Karpas-422 (cell line): ENCODE measurements around the gene ITPR3. TPM values are rescaled to one million over a fixed set of nuclear protein-coding genes. Genes with fewer than 3 reads are reported as not detected.

Experiments
- DNase-seq: peaks from one replicate; pipeline ENCODE4 v3.0.0-alpha.2; 2015
- H2AFZ ChIP-seq: fragments of 200-600 bp; sonication (generic); 2 replicates; pipeline ENCODE4 v1.6.1; 2014; ENCODE audit warnings: antibody characterized with exemption, low read length, mixed read lengths
- H3K27ac ChIP-seq: fragments of 200-600 bp; sonication (generic); 2 replicates; pipeline ENCODE4 v1.5.1; 2014; ENCODE audit warnings: mild to moderate bottlenecking, low read length, moderate library complexity
- H3K27me3 ChIP-seq: fragments of 200-600 bp; sonication (generic); 2 replicates; pipeline ENCODE4 v1.6.1; 2014; ENCODE audit warnings: low read length, mixed read lengths
- H3K36me3 ChIP-seq: fragments of 200-600 bp; sonication (generic); 2 replicates; pipeline ENCODE4 v1.6.1; 2014; ENCODE audit warnings: low read length, mixed read lengths; ENCODE audit not compliant: insufficient read depth
- H3K4me1 ChIP-seq: fragments of 200-600 bp; sonication (generic); 2 replicates; pipeline ENCODE4 v1.6.1; 2014; ENCODE audit warnings: mild to moderate bottlenecking, low read length, mixed read lengths
- H3K4me2 ChIP-seq: fragments of 200-600 bp; sonication (generic); 2 replicates; pipeline ENCODE4 v1.6.1; 2014; ENCODE audit warnings: low read length, low read depth, mild to moderate bottlenecking; ENCODE audit not compliant: poor library complexity, severe bottlenecking
- H3K4me3 ChIP-seq: fragments of 200-600 bp; sonication (generic); 2 replicates; pipeline ENCODE4 v1.5.1; 2014; ENCODE audit warnings: mild to moderate bottlenecking, antibody characterized with exemption, low read length, mixed read lengths
- H3K79me2 ChIP-seq: fragments of 200-600 bp; sonication (generic); 2 replicates; pipeline ENCODE4 v1.6.1; 2014; ENCODE audit warnings: mild to moderate bottlenecking, low read length, mixed read lengths
- H3K9ac ChIP-seq: fragments of 200-600 bp; sonication (generic); 2 replicates; pipeline ENCODE4 v1.6.0; 2014; ENCODE audit warnings: low read length
- H3K9me2 ChIP-seq: fragments of 200-600 bp; sonication (generic), shearing (Covaris generic); replicated peaks from 2 replicates; pipeline ENCODE4 v1.6.0; 2014; ENCODE audit warnings: mild to moderate bottlenecking, low read length, moderate library complexity; ENCODE audit not compliant: insufficient read depth
- H3K9me3 ChIP-seq: fragments of 300-700, 200-600 bp; sonication (generic); 2 replicates; pipeline ENCODE4 v1.6.1; 2014; ENCODE audit warnings: low read length, mixed read lengths
- H4K20me1 ChIP-seq: fragments of 200-600 bp; sonication (generic); 2 replicates; pipeline ENCODE4 v1.6.1; 2014; ENCODE audit warnings: mild to moderate bottlenecking, antibody characterized with exemption, low read length, low read depth; ENCODE audit not compliant: insufficient read depth
- total RNA-seq: library from RNA; depleted of rRNA; stranded (reverse); fragments of >200 nt; shearing (Covaris generic); gene quantifications from 2 replicates; pipeline ENCODE4 v1.2.3, GENCODE V29; 2014; ENCODE audit warnings: low replicate concordance

ITPR3 gene
- total RNA-seq, 1 experiment from 2014 or later: 3.9 TPM

DNA sequence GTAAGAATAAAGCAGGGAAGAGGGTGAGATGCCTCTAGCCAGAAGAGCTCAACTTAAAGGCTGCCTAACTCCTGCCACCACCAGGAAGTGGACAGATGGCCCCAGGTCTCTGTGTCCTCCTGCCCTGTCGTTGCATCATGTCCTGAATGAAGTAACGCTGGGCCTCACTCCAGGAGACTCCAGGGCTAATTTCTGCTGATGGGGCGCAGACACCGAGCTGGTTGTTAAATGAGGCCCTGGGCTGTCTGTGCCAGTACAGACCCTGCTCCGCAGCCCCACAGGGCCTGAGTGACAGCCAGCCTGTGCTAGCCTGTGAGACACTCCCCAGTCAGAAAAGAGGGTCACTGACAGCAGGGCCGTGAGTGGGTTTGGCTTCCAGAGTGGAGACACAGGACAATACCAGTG, 119.1 kb downstream of the ITPR3 start:
- Histone ChIP-seq H2AFZ (no peak overlapping the region), H3K27ac (no peak overlapping the region), H3K9me2 (no peaks in the 10 kb centered on the region), H3K79me2 (no peaks in the 10 kb centered on the region), H3K4me1 (peaks cover 3% of the 10 kb centered on the region; the same call in 1 of the 2 replicates), H4K20me1 (no peaks in the 10 kb centered on the region), H3K4me3 (no peak overlapping the region), H3K9ac (no peak overlapping the region), H3K4me2 (no peak overlapping the region), H3K27me3 (no peaks in the 10 kb centered on the region), H3K36me3 (no peaks in the 10 kb centered on the region), H3K9me3 (no peaks in the 10 kb centered on the region)
- DNase-seq: no peak

DNA sequence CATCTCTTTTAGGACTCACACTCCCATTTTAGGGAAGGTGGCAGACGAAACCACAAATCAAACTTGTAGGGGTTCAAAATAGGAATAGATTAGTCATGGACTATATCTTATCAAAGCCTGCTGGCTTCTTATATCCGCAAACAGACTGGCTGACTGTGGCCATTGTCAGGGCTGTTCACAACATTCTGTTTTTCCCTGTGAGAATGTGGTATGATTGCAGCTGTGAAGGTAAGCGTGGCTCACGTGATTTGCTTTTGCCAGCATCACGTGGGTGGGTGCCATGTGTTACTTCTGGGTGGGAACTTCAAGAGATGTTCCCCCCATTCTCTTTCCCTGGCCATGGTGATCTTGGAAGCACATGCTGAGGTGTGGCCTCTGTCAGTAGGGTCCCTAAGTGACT, 119.7 kb downstream of the ITPR3 start:
- Histone ChIP-seq H3K27me3 (no peaks in the 10 kb centered on the region), H3K9me3 (no peaks in the 10 kb centered on the region), H3K4me2 (no peak overlapping the region), H3K9ac (no peak overlapping the region), H3K4me1 (peaks cover 3% of the 10 kb centered on the region; the same call in 1 of the 2 replicates), H3K4me3 (no peak overlapping the region), H3K27ac (no peak overlapping the region), H3K9me2 (no peaks in the 10 kb centered on the region), H3K36me3 (no peaks in the 10 kb centered on the region), H3K79me2 (no peaks in the 10 kb centered on the region), H4K20me1 (no peaks in the 10 kb centered on the region), H2AFZ (no peak overlapping the region)
- DNase-seq: no peak

DNA sequence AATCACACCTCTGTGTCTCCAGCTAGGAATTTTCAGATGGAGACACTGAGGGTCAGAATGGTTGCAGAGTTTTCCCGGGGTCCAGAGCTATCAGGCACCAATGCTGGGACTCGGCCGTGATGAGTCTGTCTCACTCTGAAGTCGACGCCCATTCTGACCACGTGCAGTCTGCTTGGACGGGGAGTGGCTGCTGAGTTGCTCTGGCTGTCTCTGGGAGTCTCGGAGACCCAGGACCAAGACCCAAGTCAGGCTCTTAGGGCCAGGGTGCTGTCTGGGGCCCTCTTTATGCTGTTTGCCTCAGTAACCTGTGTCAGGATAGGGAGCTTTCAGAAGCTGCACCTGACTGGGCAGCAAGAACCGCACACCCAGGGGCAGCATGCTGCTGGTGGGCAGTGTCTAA, 121.0 kb downstream of the ITPR3 start:
- peaks cover 3% of the 10 kb centered on the region; the same call in 1 of the 2 replicates for H3K4me1 ChIP-seq
- no peaks in the 10 kb centered on the region for H3K9me2 ChIP-seq
- H3K9ac ChIP-seq: no peak overlapping the region
- H3K27ac ChIP-seq: no peak overlapping the region
- H3K27me3 ChIP-seq: no peaks in the 10 kb centered on the region
- H2AFZ ChIP-seq: no peak overlapping the region
- no peaks in the 10 kb centered on the region for H4K20me1 ChIP-seq
- peak; percentile 55 for DNase-seq
- H3K9me3 ChIP-seq: no peaks in the 10 kb centered on the region
- no peak overlapping the region for H3K4me3 ChIP-seq
- no peaks in the 10 kb centered on the region for H3K79me2 ChIP-seq
- H3K36me3 ChIP-seq: no peaks in the 10 kb centered on the region
- H3K4me2 ChIP-seq: no peak overlapping the region

DNA sequence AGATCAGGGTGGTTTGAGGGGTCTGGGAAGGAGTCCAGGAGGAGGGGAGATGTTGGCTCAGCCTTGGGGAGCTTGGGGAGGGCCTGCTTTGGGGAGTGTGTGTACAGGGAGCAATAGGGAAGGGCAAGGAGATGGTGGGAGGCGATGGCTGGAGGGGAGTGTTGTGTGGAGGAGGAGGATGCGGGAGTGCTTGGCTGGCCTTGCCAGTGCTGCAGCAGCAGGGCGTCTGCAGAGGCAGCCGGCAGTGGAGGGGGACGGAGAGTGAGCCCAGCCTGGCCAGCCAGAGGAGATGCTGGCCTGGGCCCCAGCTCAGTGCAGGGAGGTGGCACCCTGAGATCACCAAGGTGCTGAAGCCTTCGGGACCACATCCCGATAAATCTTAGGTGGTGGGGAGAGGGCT, 121.7 kb downstream of the ITPR3 start:
- Histone ChIP-seq H3K9me3 (no peaks in the 10 kb centered on the region), H3K4me3 (no peak overlapping the region), H4K20me1 (no peaks in the 10 kb centered on the region)

DNA sequence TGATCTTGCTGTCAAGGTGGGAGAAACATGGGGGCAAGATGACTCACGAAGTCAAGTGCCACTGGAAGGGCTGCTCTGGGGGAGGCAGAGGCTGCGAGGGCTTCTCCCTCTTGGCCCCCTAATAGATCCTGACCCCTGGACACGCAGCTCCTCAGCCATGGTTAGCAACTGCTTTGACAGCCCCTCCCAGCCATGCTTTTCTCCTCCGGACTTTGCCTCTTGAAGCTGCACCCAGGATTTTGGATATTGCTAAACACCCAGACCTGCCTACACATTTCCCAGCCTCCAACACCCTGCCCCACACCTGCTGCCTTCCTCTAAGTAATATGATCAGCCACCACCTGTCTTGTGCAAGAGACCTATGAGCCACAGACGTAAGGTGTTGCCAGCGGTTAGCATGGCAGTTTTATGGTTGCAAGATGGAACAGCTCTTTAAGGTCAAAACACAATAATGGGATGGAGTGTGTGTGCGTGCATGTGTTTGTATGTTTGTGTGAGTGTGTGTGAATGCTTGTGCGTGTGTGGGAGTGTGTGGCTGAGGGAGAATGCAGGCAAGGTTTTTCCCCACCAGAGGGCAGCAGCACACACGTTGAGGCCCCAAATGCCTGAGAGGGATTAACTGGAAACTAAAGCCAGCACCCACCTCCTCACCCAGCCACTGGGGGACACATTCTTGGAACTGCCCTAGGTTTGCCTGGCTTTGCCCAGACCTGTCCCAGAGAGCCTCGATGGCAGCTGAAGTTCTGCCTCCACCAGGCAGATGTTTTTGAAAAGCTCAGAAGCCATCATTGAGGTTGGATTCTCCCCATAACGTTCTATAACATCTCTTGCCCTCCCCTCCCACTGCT, 123.1 kb downstream of the ITPR3 start:
- no peaks in the 10 kb centered on the region for H3K9me3 ChIP-seq
- no peaks in the 10 kb centered on the region for H3K9me2 ChIP-seq
- H3K27me3 ChIP-seq: no peaks in the 10 kb centered on the region
- no peak overlapping the region for H2AFZ ChIP-seq
- no peak overlapping the region for H3K4me2 ChIP-seq
- H3K4me1 ChIP-seq: peaks cover 3% of the 10 kb centered on the region; the same call in 1 of the 2 replicates
- no peak overlapping the region for H3K4me3 ChIP-seq
- H3K79me2 ChIP-seq: no peaks in the 10 kb centered on the region
- peak; percentile 90 for DNase-seq
- H3K9ac ChIP-seq: no peak overlapping the region
- no peak overlapping the region for H3K27ac ChIP-seq
- no peaks in the 10 kb centered on the region for H3K36me3 ChIP-seq
- H4K20me1 ChIP-seq: no peaks in the 10 kb centered on the region

More for the DNA sequence above, 121.7 kb downstream of the ITPR3 start:
- DNase-seq: no peak
- no peak overlapping the region for H3K9ac ChIP-seq
- no peak overlapping the region for H3K4me2 ChIP-seq
- H3K27me3 ChIP-seq: no peaks in the 10 kb centered on the region
- peaks cover 3% of the 10 kb centered on the region; the same call in 1 of the 2 replicates for H3K4me1 ChIP-seq
- H3K36me3 ChIP-seq: no peaks in the 10 kb centered on the region
- no peak overlapping the region for H2AFZ ChIP-seq
- no peaks in the 10 kb centered on the region for H3K9me2 ChIP-seq
- H3K27ac ChIP-seq: no peak overlapping the region
- no peaks in the 10 kb centered on the region for H3K79me2 ChIP-seq

DNA sequence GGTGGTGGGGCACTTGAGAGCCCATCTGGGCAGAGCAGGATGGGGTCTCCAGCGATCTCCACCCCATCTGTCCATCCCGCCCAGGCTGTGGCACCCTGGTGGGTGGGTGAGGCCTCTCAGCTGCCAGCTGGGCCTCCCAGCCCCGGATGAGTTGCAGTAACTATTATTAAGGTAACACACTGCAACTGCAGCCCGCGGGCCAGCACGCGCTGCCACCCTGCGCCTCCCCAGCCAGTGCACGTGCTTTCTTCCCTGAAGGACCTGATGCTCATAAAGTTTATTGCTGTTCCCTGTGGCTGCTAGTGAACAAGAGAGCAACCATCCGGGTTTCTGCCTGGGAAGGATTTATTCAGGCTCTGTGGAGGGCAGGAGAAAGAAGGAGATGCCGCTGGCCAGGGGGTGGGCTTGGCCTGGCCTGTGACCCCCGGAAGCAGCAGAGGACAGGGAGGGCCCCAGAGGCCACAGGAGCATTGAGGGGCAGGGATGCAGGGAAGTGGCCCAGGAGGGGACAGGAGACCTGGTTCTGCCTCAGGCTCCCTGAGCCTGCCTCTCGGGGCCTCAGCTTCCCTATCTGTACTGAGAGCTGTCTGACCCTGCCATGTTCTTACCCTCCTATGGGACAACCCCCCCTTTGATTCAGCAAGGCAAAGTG, 123.9 kb downstream of the ITPR3 start:
- Histone ChIP-seq H3K79me2 (no peaks in the 10 kb centered on the region), H3K27ac (no peak overlapping the region), H3K4me1 (peaks cover 3% of the 10 kb centered on the region; the same call in 1 of the 2 replicates), H3K4me3 (no peak overlapping the region), H3K9me3 (no peaks in the 10 kb centered on the region), H3K9ac (no peak overlapping the region), H3K36me3 (no peaks in the 10 kb centered on the region), H2AFZ (no peak overlapping the region), H3K27me3 (no peaks in the 10 kb centered on the region), H3K9me2 (no peaks in the 10 kb centered on the region), H3K4me2 (no peak overlapping the region), H4K20me1 (no peaks in the 10 kb centered on the region)
- peak; percentile 46 for DNase-seq

DNA sequence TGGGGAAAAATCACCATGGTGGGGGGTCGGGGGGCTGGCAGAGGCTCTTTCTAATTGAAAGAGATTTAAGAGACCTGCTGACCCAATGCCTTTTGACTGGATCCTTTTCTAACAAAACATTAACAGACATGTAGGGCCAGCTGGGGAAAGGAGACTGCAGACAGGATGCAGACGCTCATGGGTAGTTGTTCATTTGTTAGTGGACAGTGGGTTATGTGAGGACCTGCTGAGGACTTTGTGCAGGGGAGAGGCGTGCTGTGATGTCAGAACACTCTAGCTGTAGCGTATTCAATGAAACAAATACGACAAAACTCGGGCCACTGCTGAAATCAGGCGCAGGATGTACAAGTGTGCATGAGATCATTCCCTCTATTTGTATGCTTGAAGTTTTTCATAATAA, 124.4 kb downstream of the ITPR3 start:
- no peak overlapping the region for H2AFZ ChIP-seq
- H3K9me3 ChIP-seq: no peaks in the 10 kb centered on the region
- no peaks in the 10 kb centered on the region for H3K9me2 ChIP-seq
- H3K4me1 ChIP-seq: peaks cover 3% of the 10 kb centered on the region; the same call in 1 of the 2 replicates
- no peak overlapping the region for H3K27ac ChIP-seq
- H4K20me1 ChIP-seq: no peaks in the 10 kb centered on the region
- H3K36me3 ChIP-seq: no peaks in the 10 kb centered on the region
- no peak overlapping the region for H3K9ac ChIP-seq
- no peaks in the 10 kb centered on the region for H3K79me2 ChIP-seq
- DNase-seq: no peak
- H3K4me3 ChIP-seq: no peak overlapping the region
- H3K27me3 ChIP-seq: no peaks in the 10 kb centered on the region
- H3K4me2 ChIP-seq: no peak overlapping the region
